DND-41 (cell line): ENCODE data around the gene AASDH.

Experiments
- ATAC-seq: fragments of 200-7000 bp; cut with Tn5 transposase; 3 replicates; pipeline ENCODE4 v1.9.1; 2021; ENCODE audit warnings: low read depth; ENCODE audit not compliant: insufficient read depth
- DNase-seq: peaks from one replicate; pipeline ENCODE4 v3.0.0-alpha.2; 2020
- H2AFZ ChIP-seq: 2 replicates; pipeline ENCODE4 v1.6.0; 2012; ENCODE audit warnings: low read depth, low read length
- H3K27ac ChIP-seq: 2 replicates; pipeline ENCODE4 v1.5.1; 2012; ENCODE audit warnings: low read length, inconsistent platforms
- H3K27me3 ChIP-seq: fragments of 200-600 bp; sonication (generic); 2 replicates; pipeline ENCODE4 v1.6.0; 2012; ENCODE audit warnings: low read length, mild to moderate bottlenecking, inconsistent platforms; ENCODE audit not compliant: insufficient read depth, poor library complexity
- H3K36me3 ChIP-seq: 2 replicates; pipeline ENCODE4 v1.5.1; 2012; ENCODE audit warnings: low read length, inconsistent platforms; ENCODE audit not compliant: insufficient read depth
- H3K4me1 ChIP-seq: 2 replicates; pipeline ENCODE4 v1.5.1; 2012; ENCODE audit warnings: mild to moderate bottlenecking, low read length; ENCODE audit not compliant: insufficient read depth
- H3K4me2 ChIP-seq: 2 replicates; pipeline ENCODE4 v1.6.0; 2012; ENCODE audit warnings: mild to moderate bottlenecking, moderate library complexity, low read length, inconsistent platforms; ENCODE audit not compliant: insufficient read depth
- H3K4me3 ChIP-seq, 2 experiments: fragments of 200-600 bp in 1 of 2; shearing (Covaris generic) in 1 of 2; 2 replicates each; pipeline ENCODE4 v1.5.1; 2012 to 2016; ENCODE audit warnings: inconsistent platforms in 2 of 2, low read length in 2 of 2, mild to moderate bottlenecking in 2 of 2, low read depth in 1 of 2, moderate library complexity in 1 of 2
- H3K79me2 ChIP-seq: 2 replicates; pipeline ENCODE4 v1.6.0; 2012; ENCODE audit warnings: low read length, inconsistent platforms; ENCODE audit not compliant: insufficient read depth
- H3K9ac ChIP-seq: 2 replicates; pipeline ENCODE4 v1.6.0; 2012; ENCODE audit warnings: low read depth, mild to moderate bottlenecking, inconsistent platforms, low read length, moderate library complexity
- H3K9me3 ChIP-seq: 2 replicates; pipeline ENCODE4 v1.5.1; 2012; ENCODE audit warnings: low read length, moderate library complexity, mild to moderate bottlenecking, inconsistent platforms; ENCODE audit not compliant: insufficient read depth, severe bottlenecking
- H4K20me1 ChIP-seq: 2 replicates; pipeline ENCODE4 v1.6.0; 2012; ENCODE audit warnings: low read length; ENCODE audit not compliant: insufficient read depth
- CTCF ChIP-seq: IDR thresholded peaks from 2 replicates; pipeline ENCODE4 v1.5.1; 2012; ENCODE audit warnings: borderline replicate concordance, low read length, moderate library complexity, mild to moderate bottlenecking; ENCODE audit not compliant: poor library complexity, severe bottlenecking; ENCODE audit errors: extremely low read depth
- EZH2 ChIP-seq: IDR thresholded peaks from 3 replicates; pipeline ENCODE4 v1.6.1; 2012; ENCODE audit warnings: borderline replicate concordance, low read depth, mild to moderate bottlenecking, moderate library complexity, low read length, inconsistent platforms; ENCODE audit not compliant: severe bottlenecking

Gene AASDH

DNA sequence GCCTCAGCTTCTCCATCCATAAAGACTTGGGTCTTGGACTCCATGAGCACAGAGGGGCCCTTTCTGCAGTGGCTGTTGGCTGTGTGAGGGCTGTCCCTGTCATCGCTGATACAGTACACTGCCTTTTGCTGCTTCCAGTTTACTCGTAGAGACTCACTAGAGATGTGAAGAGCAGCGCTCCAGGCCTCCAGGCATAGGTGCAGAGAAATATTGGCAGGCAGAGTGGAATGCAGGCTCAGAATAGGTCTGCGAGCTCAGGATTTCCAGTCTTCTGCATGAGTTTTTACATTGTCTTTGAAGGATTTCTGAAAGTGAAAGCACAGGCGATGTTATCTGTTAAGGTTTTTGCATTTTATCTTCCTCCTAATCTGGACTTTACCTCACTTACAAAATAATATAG is 97.4 kb downstream of the AASDH start:
- DNase-seq (peak; percentile 7), ATAC-seq (peak; percentile 75)
- Histone ChIP-seq H3K9me3 (no peaks in the 10 kb centered on the region), H2AFZ (peak overlapping the region; percentile 29), H3K79me2 (no peaks in the 10 kb centered on the region), H3K27me3 (no peaks in the 10 kb centered on the region), H3K36me3 (no peaks in the 10 kb centered on the region), H4K20me1 (no peaks in the 10 kb centered on the region), H3K27ac (peak overlapping the region; percentile 25; the same call in 1 of the 2 replicates), H3K4me3 (peak overlapping the region in 1 of 2 experiments; percentile 40; a peak in 1 of 4 replicates), H3K9ac (0 out of 2 replicates have a peak overlapping the region, but pooled peaks have one; percentile 10), H3K4me2 (peak overlapping the region; percentile 51), H3K4me1 (peaks cover 15% of the 10 kb centered on the region)
- TF ChIP-seq CTCF, result no peak
- no peak for TF ChIP-seq EZH2

- TF ChIP-seq CTCF (no peak), EZH2 (no peak)
- Histone ChIP-seq H3K9ac (no peak overlapping the region), H3K79me2 (no peaks in the 10 kb centered on the region), H3K27ac (no peak overlapping the region), H3K9me3 (no peaks in the 10 kb centered on the region), H3K36me3 (no peaks in the 10 kb centered on the region), H4K20me1 (no peaks in the 10 kb centered on the region), H3K4me1 (peaks cover 15% of the 10 kb centered on the region), H3K27me3 (no peaks in the 10 kb centered on the region), H3K4me3 (no peak overlapping the region), H2AFZ (no peak overlapping the region), H3K4me2 (no peak overlapping the region)
- ATAC-seq (no peak), DNase-seq (no peak)
Observed at GRCh38 chr4:56288663-56289062, 98.6 kb downstream of the AASDH start.
